Ectodermal cell (in vitro differentiated cells): ENCODE measurements around the gene KIAA1755.

Experiments used
- H3K27ac ChIP-seq: 2 replicates; pipeline ENCODE4 v1.7.0; 2013; ENCODE audit warnings: mild to moderate bottlenecking, low read depth, low read length; ENCODE audit not compliant: insufficient read depth, poor library complexity, severe bottlenecking
- H3K27me3 ChIP-seq: 2 replicates; pipeline ENCODE4 v1.7.0; 2013; ENCODE audit warnings: mild to moderate bottlenecking, low read length; ENCODE audit not compliant: insufficient read depth, control insufficient read depth, poor library complexity, severe bottlenecking
- H3K36me3 ChIP-seq: one replicate; pipeline ENCODE4 v1.7.0; 2013; ENCODE audit warnings: low read length; ENCODE audit not compliant: control insufficient read depth, insufficient read depth
- H3K4me1 ChIP-seq: one replicate; pipeline ENCODE4 v1.7.0; 2013; ENCODE audit warnings: low read length; ENCODE audit not compliant: control insufficient read depth, insufficient read depth
- H3K4me3 ChIP-seq: 2 replicates; pipeline ENCODE4 v1.7.0; 2013; ENCODE audit warnings: low read depth, low read length, control low read depth; ENCODE audit not compliant: insufficient read depth
- H3K9me3 ChIP-seq: 2 replicates; pipeline ENCODE4 v1.7.0; 2013; ENCODE audit warnings: mild to moderate bottlenecking, low read length, moderate library complexity; ENCODE audit not compliant: control insufficient read depth
- WGBS, 2 experiments: methylation state at CpG; one replicate each; pipeline ENCODE4 v1.1.7; 2013; ENCODE audit warnings: missing lambda C conversion rate in 2 of 2; 5-methylcytosine and 5-hydroxymethylcytosine counted together

Gene KIAA1755

GRCh38 chr20:38203981-38204357 is 56.6 kb downstream of the KIAA1755 start:
- H3K27me3 ChIP-seq = no peaks in the 10 kb centered on the region
- H3K36me3 ChIP-seq = no peaks in the 10 kb centered on the region
- no peaks in the 10 kb centered on the region for H3K9me3 ChIP-seq
- no peaks in the 10 kb centered on the region for H3K4me1 ChIP-seq
- H3K4me3 ChIP-seq = no peak overlapping the region
- 94 to 98% methylated on average over 2 of the region's 2 CpGs for WGBS, 2 experiments
- H3K27ac ChIP-seq = no peak overlapping the region

GRCh38 chr20:38203337-38203980 is 57.1 kb downstream of the KIAA1755 start:
- Histone ChIP-seq H3K4me3 (no peak overlapping the region), H3K36me3 (no peaks in the 10 kb centered on the region), H3K9me3 (no peaks in the 10 kb centered on the region), H3K4me1 (no peaks in the 10 kb centered on the region), H3K27me3 (no peaks in the 10 kb centered on the region), H3K27ac (no peak overlapping the region)
- 83 to 85% methylated on average over 6 of the region's 6 CpGs for WGBS, 2 experiments

GRCh38 chr20:38202982-38203293 is 57.6 kb downstream of the KIAA1755 start:
- Histone ChIP-seq H3K4me1 (no peaks in the 10 kb centered on the region), H3K9me3 (no peaks in the 10 kb centered on the region), H3K36me3 (no peaks in the 10 kb centered on the region), H3K27me3 (no peaks in the 10 kb centered on the region), H3K4me3 (no peak overlapping the region), H3K27ac (no peak overlapping the region)
- 94% methylated on average over 8 of the region's 8 CpGs for WGBS, 2 experiments

GRCh38 chr20:38202153-38202981 is 58.2 kb downstream of the KIAA1755 start:
- no peaks in the 10 kb centered on the region for H3K4me1 ChIP-seq
- no peaks in the 10 kb centered on the region for H3K27me3 ChIP-seq
- no peak overlapping the region for H3K4me3 ChIP-seq
- no peaks in the 10 kb centered on the region for H3K36me3 ChIP-seq
- H3K27ac ChIP-seq = no peak overlapping the region
- 92 to 94% methylated on average over 12 of the region's 12 CpGs for WGBS, 2 experiments
- no peaks in the 10 kb centered on the region for H3K9me3 ChIP-seq

GRCh38 chr20:38201356-38201755 is 59.2 kb downstream of the KIAA1755 start:
- no peaks in the 10 kb centered on the region for H3K4me1 ChIP-seq
- no peak overlapping the region for H3K27ac ChIP-seq
- WGBS, 2 experiments = 85 to 92% methylated on average over 6 of the region's 6 CpGs
- no peaks in the 10 kb centered on the region for H3K9me3 ChIP-seq
- H3K27me3 ChIP-seq = no peaks in the 10 kb centered on the region
- H3K4me3 ChIP-seq = no peak overlapping the region
- no peaks in the 10 kb centered on the region for H3K36me3 ChIP-seq

- Histone ChIP-seq H3K27me3 (no peaks in the 10 kb centered on the region), H3K36me3 (no peaks in the 10 kb centered on the region), H3K4me1 (no peaks in the 10 kb centered on the region), H3K9me3 (no peaks in the 10 kb centered on the region), H3K4me3 (no peak overlapping the region), H3K27ac (no peak overlapping the region)
- WGBS, 2 experiments = 89 to 91% methylated on average over 3 of the region's 3 CpGs
These were observed 59.9 kb downstream of the KIAA1755 start for GRCh38 chr20:38200646-38201045.

- WGBS, 2 experiments = 92 to 93% methylated on average over 14 of the region's 14 CpGs
- Histone ChIP-seq H3K27me3 (no peaks in the 10 kb centered on the region), H3K4me1 (no peaks in the 10 kb centered on the region), H3K36me3 (no peaks in the 10 kb centered on the region), H3K4me3 (no peak overlapping the region), H3K27ac (no peak overlapping the region), H3K9me3 (no peaks in the 10 kb centered on the region)
These were observed 60.8 kb downstream of the KIAA1755 start for GRCh38 chr20:38199501-38200390.

- H3K27ac ChIP-seq = no peak overlapping the region
- H3K27me3 ChIP-seq = no peaks in the 10 kb centered on the region
- H3K36me3 ChIP-seq = no peaks in the 10 kb centered on the region
- no peak overlapping the region for H3K4me3 ChIP-seq
- no peaks in the 10 kb centered on the region for H3K9me3 ChIP-seq
- 85 to 86% methylated on average over 8 of the region's 8 CpGs for WGBS, 2 experiments
- H3K4me1 ChIP-seq = no peaks in the 10 kb centered on the region
These were observed 62.2 kb downstream of the KIAA1755 start for GRCh38 chr20:38198238-38198861.

- Histone ChIP-seq H3K4me1 (no peaks in the 10 kb centered on the region), H3K27ac (no peak overlapping the region), H3K9me3 (no peaks in the 10 kb centered on the region), H3K4me3 (no peak overlapping the region), H3K36me3 (no peaks in the 10 kb centered on the region), H3K27me3 (no peaks in the 10 kb centered on the region)
- 67 to 91% methylated on average over 1 of the region's 1 CpG for WGBS, 2 experiments
These were observed 62.9 kb downstream of the KIAA1755 start for GRCh38 chr20:38197619-38198018.

- H3K36me3 ChIP-seq = no peaks in the 10 kb centered on the region
- no peak overlapping the region for H3K4me3 ChIP-seq
- no peaks in the 10 kb centered on the region for H3K4me1 ChIP-seq
- no peaks in the 10 kb centered on the region for H3K9me3 ChIP-seq
- 86 to 88% methylated on average over 5 of the region's 5 CpGs for WGBS, 2 experiments
- no peak overlapping the region for H3K27ac ChIP-seq
- H3K27me3 ChIP-seq = no peaks in the 10 kb centered on the region
These were observed 63.3 kb downstream of the KIAA1755 start for GRCh38 chr20:38197217-38197616.
